Left ventricle myocardium inferior (tissue), 1 donor: ENCODE results near the gene FARP1. TPM values are rescaled to one million over a fixed set of nuclear protein-coding genes. Genes with fewer than 3 reads are reported as not detected.
"Not testable (repeated sequence)": the region's sequence is repeated elsewhere in the genome, so short reads cannot be mapped to it uniquely, and the experiment has no call there.

Experiments used
- DNase-seq: peaks from one replicate; pipeline ENCODE4 v3.0.0-alpha.2; 2020
- H3K27ac ChIP-seq: fragments of 200-600 bp; replicated peaks from 2 replicates; pipeline ENCODE4 v1.8.0; 2021
- H3K27me3 ChIP-seq: fragments of 200-600 bp; 2 replicates; pipeline ENCODE4 v1.8.0; 2021; ENCODE audit warnings: low read depth
- H3K36me3 ChIP-seq: fragments of 200-600 bp; 2 replicates; pipeline ENCODE4 v1.8.0; 2021
- H3K4me1 ChIP-seq: fragments of 200-600 bp; 2 replicates; pipeline ENCODE4 v1.8.0; 2021
- H3K4me3 ChIP-seq: fragments of 200-600 bp; 2 replicates; pipeline ENCODE4 v1.8.0; 2021; ENCODE audit warnings: mild to moderate bottlenecking, moderate library complexity
- H3K9me3 ChIP-seq: fragments of 200-600 bp; replicated peaks from 2 replicates; pipeline ENCODE4 v1.8.0; 2021
- intact Hi-C: fragments of 100-400 bp; cut with micrococcal nuclease; formaldehyde crosslinking; loops from one replicate; pipeline ENCODE4 v1.11.0; 2022
- total RNA-seq: library from RNA; stranded (reverse); fragmentation: NEBNext Ultra II Directional; extraction: Animal tissue kit (Norgen Biotek cat#: 25700); gene quantifications from one replicate; pipeline ENCODE4 v1.2.1, GENCODE V29; 2021
- TF ChIP-seq, protein P1 (sequence below): fragments of 200-600 bp; IDR thresholded peaks from 2 replicates; pipeline ENCODE4 v1.8.0; 2021; ENCODE audit warnings: antibody characterized with exemption, mild to moderate bottlenecking, borderline replicate concordance
- donor health status: DM: no; HTN: yes; CAD: no; lungs with severe emphysema.

FARP1 gene
- total RNA-seq, 1 donor from 2014 or later: 17.6 TPM

DNA sequence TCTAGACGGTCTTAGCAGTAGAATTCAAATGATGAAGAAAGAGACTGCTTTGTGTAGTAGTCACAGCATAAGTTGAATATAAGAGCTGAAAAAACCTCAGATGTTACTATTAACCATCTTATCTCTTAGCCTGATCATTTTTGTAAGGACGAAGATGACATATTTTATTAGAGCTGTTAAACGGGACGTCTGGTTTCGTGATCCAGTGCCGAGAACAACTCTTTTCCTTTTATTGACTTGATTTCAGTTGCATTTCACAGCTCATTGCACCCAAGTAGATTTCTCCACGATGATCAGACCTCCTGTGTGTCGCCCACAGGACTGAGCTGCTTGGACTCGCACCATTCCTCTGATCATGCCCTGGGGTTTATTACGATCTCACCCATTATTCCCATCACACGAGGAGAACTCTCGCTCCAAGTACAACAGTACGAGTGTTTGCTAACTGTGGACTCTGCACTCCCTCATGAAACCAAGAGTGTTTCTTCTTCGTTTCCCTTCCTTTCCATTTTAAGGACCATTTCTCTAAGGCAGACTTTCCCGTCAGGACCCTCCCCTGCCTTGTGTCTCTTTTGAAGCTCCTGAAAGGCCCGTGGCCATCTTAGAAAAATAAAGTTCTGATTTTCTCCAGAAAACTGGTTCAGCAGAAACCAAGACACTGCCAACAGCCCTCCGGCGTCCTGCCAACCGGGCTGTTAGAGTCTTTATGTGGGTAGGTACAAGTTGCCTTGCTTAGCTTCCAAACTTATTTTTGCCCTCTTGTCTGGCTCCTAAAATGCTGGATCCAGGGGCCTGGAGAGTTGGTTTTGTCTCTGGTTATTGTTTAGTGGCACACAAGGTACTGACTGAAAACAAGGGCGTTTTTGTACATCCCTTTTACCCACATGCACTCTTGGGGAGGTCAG, 82.4 kb downstream of the FARP1 start:
- H3K36me3 ChIP-seq: no peaks in the 10 kb centered on the region
- TF ChIP-seq, protein P1, sequence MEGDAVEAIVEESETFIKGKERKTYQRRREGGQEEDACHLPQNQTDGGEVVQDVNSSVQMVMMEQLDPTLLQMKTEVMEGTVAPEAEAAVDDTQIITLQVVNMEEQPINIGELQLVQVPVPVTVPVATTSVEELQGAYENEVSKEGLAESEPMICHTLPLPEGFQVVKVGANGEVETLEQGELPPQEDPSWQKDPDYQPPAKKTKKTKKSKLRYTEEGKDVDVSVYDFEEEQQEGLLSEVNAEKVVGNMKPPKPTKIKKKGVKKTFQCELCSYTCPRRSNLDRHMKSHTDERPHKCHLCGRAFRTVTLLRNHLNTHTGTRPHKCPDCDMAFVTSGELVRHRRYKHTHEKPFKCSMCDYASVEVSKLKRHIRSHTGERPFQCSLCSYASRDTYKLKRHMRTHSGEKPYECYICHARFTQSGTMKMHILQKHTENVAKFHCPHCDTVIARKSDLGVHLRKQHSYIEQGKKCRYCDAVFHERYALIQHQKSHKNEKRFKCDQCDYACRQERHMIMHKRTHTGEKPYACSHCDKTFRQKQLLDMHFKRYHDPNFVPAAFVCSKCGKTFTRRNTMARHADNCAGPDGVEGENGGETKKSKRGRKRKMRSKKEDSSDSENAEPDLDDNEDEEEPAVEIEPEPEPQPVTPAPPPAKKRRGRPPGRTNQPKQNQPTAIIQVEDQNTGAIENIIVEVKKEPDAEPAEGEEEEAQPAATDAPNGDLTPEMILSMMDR: no peak
- peaks cover 5% of the 10 kb centered on the region for H3K9me3 ChIP-seq
- peaks cover 17% of the 10 kb centered on the region for H3K4me1 ChIP-seq
- no peak for DNase-seq
- no peak overlapping the region for H3K27ac ChIP-seq
- intact Hi-C loops: no loop called here
- no peak overlapping the region for H3K4me3 ChIP-seq
- no peaks in the 10 kb centered on the region for H3K27me3 ChIP-seq

DNA sequence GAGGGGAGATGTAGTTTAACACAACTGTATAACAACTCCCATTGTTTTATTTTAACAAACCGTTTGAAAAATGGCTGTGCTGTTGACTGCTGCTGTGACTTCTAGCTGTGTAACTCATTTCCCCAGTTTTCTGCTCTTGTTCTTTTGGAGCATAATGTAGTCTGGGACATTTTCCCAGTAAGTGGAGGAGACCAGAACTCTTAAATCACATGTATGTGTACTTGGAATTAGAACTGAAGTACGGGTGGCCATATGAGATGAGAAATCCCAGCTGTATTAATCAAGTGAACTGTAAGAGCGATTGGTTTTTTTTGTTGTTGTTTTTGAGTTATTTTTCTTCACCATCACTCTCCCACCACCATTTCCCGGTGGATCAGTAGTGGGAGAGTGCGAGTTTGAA, 83.6 kb downstream of the FARP1 start:
- Histone ChIP-seq H3K27ac (no peak overlapping the region), H3K9me3 (peaks cover 5% of the 10 kb centered on the region), H3K27me3 (no peaks in the 10 kb centered on the region), H3K36me3 (no peaks in the 10 kb centered on the region), H3K4me3 (no peak overlapping the region), H3K4me1 (peaks cover 9% of the 10 kb centered on the region)
- TF ChIP-seq, protein P1: no peak
- no peak for DNase-seq
- intact Hi-C loops: no loop called here

DNA sequence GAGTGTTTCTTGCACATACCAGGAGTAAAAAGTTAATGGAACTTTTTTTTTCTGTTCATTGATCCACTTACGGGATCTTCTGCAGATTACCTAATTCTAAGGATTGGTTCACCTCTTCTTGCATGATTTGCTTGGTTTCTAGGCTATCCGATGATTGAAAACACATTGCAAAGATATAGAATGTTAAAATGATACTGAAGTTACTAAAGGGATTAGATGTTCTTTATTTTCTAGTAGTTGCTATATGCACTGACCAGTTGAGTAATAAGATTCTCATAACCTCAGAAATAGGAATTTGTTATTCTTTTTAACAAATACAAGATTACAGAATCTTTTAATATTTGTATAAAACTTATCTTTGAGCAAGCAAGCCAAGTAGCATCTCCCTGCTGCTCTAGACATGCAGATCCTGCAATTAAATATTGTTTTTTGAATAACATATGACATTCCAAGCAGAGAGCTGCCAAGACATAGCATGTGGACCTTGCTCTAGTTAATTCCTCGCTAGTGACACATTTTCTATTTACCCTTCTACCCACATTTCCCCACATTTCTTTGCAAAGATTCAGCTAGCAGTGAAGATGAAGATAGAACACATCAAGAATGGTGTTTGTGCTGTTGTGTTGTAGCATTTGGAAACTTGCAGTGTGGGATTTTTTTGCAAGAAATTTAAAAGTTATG, 85.9 kb downstream of the FARP1 start:
- Histone ChIP-seq H3K27ac (no peak overlapping the region), H3K4me3 (no peak overlapping the region), H3K27me3 (no peaks in the 10 kb centered on the region), H3K9me3 (peaks cover 5% of the 10 kb centered on the region), H3K36me3 (no peaks in the 10 kb centered on the region), H3K4me1 (peaks cover 11% of the 10 kb centered on the region)
- no peak for DNase-seq
- intact Hi-C loops: no loop called here
- TF ChIP-seq, protein P1: no peak

DNA sequence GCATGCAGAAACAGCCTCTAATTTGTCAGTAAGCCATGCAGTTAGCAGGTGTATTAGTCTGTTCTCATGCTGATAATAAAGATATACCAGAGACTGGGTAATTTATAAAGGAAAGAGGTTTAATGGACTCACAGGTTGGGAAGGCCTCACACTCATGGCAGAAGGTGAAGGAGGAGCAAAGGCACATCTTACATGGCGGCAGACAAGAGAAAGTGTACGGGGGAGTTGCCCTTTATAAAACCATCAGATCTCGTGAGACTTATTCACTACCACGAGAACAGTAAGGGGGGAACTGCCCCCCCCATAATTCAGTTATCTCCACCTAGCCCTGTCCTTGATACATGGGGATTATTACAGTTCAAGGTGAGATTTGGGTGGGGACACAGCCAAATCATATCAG, 87.9 kb downstream of the FARP1 start:
- H3K9me3 ChIP-seq, intact Hi-C loops, DNase-seq, H3K4me3 ChIP-seq, H3K27me3 ChIP-seq, H3K27ac ChIP-seq, H3K36me3 ChIP-seq: not testable (repeated sequence)
- H3K4me1 ChIP-seq: peaks cover 11% of the 10 kb centered on the region

DNA sequence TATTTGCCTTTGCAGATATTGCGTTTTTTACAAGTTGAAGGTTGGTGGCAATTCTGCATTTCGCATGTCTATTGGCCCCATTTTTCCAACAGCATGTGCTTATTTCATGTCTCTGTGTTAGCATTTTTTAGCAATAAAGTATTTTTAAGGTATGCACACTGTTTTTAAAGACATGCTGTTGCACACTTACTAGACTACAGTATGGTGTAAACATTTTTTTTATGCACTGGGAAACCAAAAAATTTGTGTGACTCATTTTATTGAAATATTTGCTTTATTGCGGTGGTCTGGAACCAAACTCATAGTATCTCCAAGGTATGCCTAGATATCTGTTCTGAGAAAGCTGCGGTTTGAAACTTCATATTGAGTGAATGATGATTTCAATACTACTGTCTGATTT, 89.6 kb downstream of the FARP1 start:
- peaks cover 11% of the 10 kb centered on the region for H3K4me1 ChIP-seq
- H3K4me3 ChIP-seq: no peak overlapping the region
- TF ChIP-seq, protein P1: no peak
- H3K27ac ChIP-seq: no peak overlapping the region
- H3K36me3 ChIP-seq: no peaks in the 10 kb centered on the region
- no peaks in the 10 kb centered on the region for H3K27me3 ChIP-seq
- H3K9me3 ChIP-seq: peaks cover 5% of the 10 kb centered on the region
- intact Hi-C loops: no loop called here
- DNase-seq: no peak

DNA sequence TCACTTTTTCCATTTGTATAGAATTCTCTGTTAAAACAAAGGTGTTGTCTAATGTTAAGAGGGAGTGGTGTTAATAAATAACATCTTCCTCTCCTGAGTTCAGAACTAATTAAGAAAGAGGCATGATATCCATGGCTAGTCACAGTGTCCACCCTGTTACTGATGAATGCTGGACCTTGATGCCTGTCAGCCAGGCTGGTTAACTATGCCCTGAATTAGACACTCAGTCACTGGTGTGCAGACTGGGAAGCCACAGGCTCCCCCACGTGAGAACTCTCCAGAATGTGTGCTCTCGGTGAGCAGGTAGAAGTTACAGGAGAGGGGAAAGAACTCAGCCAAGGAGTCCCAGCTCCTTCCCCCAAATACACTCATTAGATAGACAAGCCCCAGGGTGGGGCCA, 90.2 kb downstream of the FARP1 start:
- Histone ChIP-seq H3K27me3 (no peaks in the 10 kb centered on the region), H3K36me3 (no peaks in the 10 kb centered on the region), H3K27ac (no peak overlapping the region), H3K4me3 (no peak overlapping the region), H3K9me3 (peaks cover under 1% of the 10 kb centered on the region), H3K4me1 (peaks cover 11% of the 10 kb centered on the region)
- intact Hi-C loops: no loop called here
- TF ChIP-seq, protein P1: no peak
- no peak for DNase-seq
